Measurements from ENCODE around the gene MYL2.

DNA sequence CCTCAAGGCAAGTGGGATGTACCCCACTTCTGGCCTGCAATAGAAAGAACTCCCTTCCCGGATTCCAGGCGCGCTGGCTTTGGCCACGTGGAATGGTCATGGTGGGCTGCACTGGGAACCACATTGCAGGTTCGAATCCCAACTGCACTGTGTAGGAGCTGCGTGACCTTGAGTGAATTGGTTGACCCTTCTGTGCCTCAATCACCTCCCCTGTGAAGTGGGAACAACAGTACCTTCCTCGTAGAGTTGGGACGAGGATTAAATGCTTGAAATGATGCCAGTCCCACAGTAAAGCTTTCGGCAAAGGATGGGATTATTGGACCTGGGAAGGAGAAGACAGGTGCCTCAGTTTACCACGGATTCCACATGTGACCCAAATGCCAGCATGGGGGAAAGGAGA is 36.8 kb upstream of the MYL2 start:
- TF ChIP-seq, protein P1, sequence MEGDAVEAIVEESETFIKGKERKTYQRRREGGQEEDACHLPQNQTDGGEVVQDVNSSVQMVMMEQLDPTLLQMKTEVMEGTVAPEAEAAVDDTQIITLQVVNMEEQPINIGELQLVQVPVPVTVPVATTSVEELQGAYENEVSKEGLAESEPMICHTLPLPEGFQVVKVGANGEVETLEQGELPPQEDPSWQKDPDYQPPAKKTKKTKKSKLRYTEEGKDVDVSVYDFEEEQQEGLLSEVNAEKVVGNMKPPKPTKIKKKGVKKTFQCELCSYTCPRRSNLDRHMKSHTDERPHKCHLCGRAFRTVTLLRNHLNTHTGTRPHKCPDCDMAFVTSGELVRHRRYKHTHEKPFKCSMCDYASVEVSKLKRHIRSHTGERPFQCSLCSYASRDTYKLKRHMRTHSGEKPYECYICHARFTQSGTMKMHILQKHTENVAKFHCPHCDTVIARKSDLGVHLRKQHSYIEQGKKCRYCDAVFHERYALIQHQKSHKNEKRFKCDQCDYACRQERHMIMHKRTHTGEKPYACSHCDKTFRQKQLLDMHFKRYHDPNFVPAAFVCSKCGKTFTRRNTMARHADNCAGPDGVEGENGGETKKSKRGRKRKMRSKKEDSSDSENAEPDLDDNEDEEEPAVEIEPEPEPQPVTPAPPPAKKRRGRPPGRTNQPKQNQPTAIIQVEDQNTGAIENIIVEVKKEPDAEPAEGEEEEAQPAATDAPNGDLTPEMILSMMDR (IDR thresholded peaks at IDR 0.05), result no peak
- no peak for TF ChIP-seq POLR2AphosphoS5 (IDR thresholded peaks at IDR 0.05)
- TF ChIP-seq POLR2A (IDR thresholded peaks at IDR 0.05), result no peak

Measured in suprapubic skin (tissue), 4 donors.